Stimulated activated effector memory CD8-positive, alpha-beta T cell treated with anti-CD3 and anti-CD28 coated beads, Interleukin-12 subunit alpha, Interleukin-12 subunit beta, amount 100 ng/mL, for 72 hours (primary cell): ENCODE measurements around the gene TMC1.

Experiments
- ATAC-seq: fragments of 150-1000 bp; cut with Tn5 transposase; 2 replicates; pipeline ENCODE4 v1.10.0; 2021
- DNase-seq, 2 donors: peaks; one replicate each; pipeline ENCODE4 v3.0.0; 2021 to 2022; ENCODE audit warnings: low spot score in 2 of 2
- H3K27ac Mint-ChIP-seq: one replicate; pipeline ENCODE4 v1.8.0; 2022; ENCODE audit warnings: mild to moderate bottlenecking, mixed read lengths
- H3K36me3 Mint-ChIP-seq: one replicate; pipeline ENCODE4 v1.8.0; 2022; ENCODE audit warnings: mild to moderate bottlenecking, mixed read lengths
- H3K4me1 Mint-ChIP-seq: one replicate; pipeline ENCODE4 v1.8.0; 2022; ENCODE audit warnings: mixed read lengths
- H3K4me3 Mint-ChIP-seq: one replicate; pipeline ENCODE4 v1.8.0; 2022; ENCODE audit warnings: mild to moderate bottlenecking, mixed read lengths
- H3K9me3 Mint-ChIP-seq: one replicate; pipeline ENCODE4 v1.8.0; 2022; ENCODE audit warnings: mixed read lengths

TMC1 gene

GRCh38 chr9:72648324-72649126 is 127.1 kb downstream of the TMC1 start:
- H3K4me3 Mint-ChIP-seq, result no peak overlapping the region

GRCh38 chr9:72649127-72649442 is 127.7 kb downstream of the TMC1 start:
- no peaks in the 10 kb centered on the region for H3K9me3 Mint-ChIP-seq
- no peak for ATAC-seq
- no peaks in the 10 kb centered on the region for H3K4me1 Mint-ChIP-seq
- no peak overlapping the region for H3K4me3 Mint-ChIP-seq
- DNase-seq, result no peak
- H3K36me3 Mint-ChIP-seq, result no peaks in the 10 kb centered on the region
- H3K27ac Mint-ChIP-seq, result no peak overlapping the region

More at GRCh38 chr9:72648324-72649126, 127.1 kb downstream of the TMC1 start:
- H3K27ac Mint-ChIP-seq, result no peak overlapping the region
- no peak for ATAC-seq
- no peaks in the 10 kb centered on the region for H3K9me3 Mint-ChIP-seq
- no peaks in the 10 kb centered on the region for H3K36me3 Mint-ChIP-seq
- no peaks in the 10 kb centered on the region for H3K4me1 Mint-ChIP-seq
- no peak for DNase-seq

- H3K9me3 Mint-ChIP-seq, result no peaks in the 10 kb centered on the region
- H3K4me1 Mint-ChIP-seq, result no peaks in the 10 kb centered on the region
- H3K27ac Mint-ChIP-seq, result no peak overlapping the region
- no peak overlapping the region for H3K4me3 Mint-ChIP-seq
- no peak for DNase-seq
- no peak for ATAC-seq
- H3K36me3 Mint-ChIP-seq, result no peaks in the 10 kb centered on the region
Observed at GRCh38 chr9:72650206-72650605, 128.8 kb downstream of the TMC1 start.

- no peak for ATAC-seq
Observed at GRCh38 chr9:72656021-72656420, 134.6 kb downstream of the TMC1 start.

GRCh38 chr9:72657023-72657422 is 135.6 kb downstream of the TMC1 start:
- no peaks in the 10 kb centered on the region for H3K36me3 Mint-ChIP-seq
- no peak overlapping the region for H3K4me3 Mint-ChIP-seq
- no peak for DNase-seq
- H3K4me1 Mint-ChIP-seq, result no peaks in the 10 kb centered on the region
- ATAC-seq, result no peak
- H3K27ac Mint-ChIP-seq, result no peak overlapping the region
- H3K9me3 Mint-ChIP-seq, result no peaks in the 10 kb centered on the region

More at GRCh38 chr9:72656021-72656420, 134.6 kb downstream of the TMC1 start:
- H3K36me3 Mint-ChIP-seq, result no peaks in the 10 kb centered on the region
- no peak overlapping the region for H3K27ac Mint-ChIP-seq
- DNase-seq, result no peak
- H3K9me3 Mint-ChIP-seq, result no peaks in the 10 kb centered on the region
- no peaks in the 10 kb centered on the region for H3K4me1 Mint-ChIP-seq
- H3K4me3 Mint-ChIP-seq, result no peak overlapping the region

GRCh38 chr9:72658703-72659102 is 137.3 kb downstream of the TMC1 start:
- no peak for ATAC-seq

GRCh38 chr9:72661401-72662135 is 140.2 kb downstream of the TMC1 start:
- ATAC-seq (no peak), DNase-seq (no peak)
- Mint-ChIP-seq H3K27ac (no peak overlapping the region), H3K4me3 (no peak overlapping the region), H3K4me1 (no peaks in the 10 kb centered on the region), H3K36me3 (no peaks in the 10 kb centered on the region), H3K9me3 (no peaks in the 10 kb centered on the region)

More at GRCh38 chr9:72658703-72659102, 137.3 kb downstream of the TMC1 start:
- H3K4me1 Mint-ChIP-seq, result no peaks in the 10 kb centered on the region
- H3K9me3 Mint-ChIP-seq, result no peaks in the 10 kb centered on the region
- H3K36me3 Mint-ChIP-seq, result no peaks in the 10 kb centered on the region
- H3K4me3 Mint-ChIP-seq, result no peak overlapping the region
- no peak for DNase-seq
- H3K27ac Mint-ChIP-seq, result no peak overlapping the region

GRCh38 chr9:72665421-72665820 is 144.0 kb downstream of the TMC1 start:
- H3K36me3 Mint-ChIP-seq, result no peaks in the 10 kb centered on the region
- no peak overlapping the region for H3K4me3 Mint-ChIP-seq
- no peaks in the 10 kb centered on the region for H3K9me3 Mint-ChIP-seq
- H3K27ac Mint-ChIP-seq, result no peak overlapping the region
- no peak for DNase-seq
- no peak for ATAC-seq
- H3K4me1 Mint-ChIP-seq, result no peaks in the 10 kb centered on the region

- ATAC-seq, result no peak
Observed at GRCh38 chr9:72667181-72667580, 145.8 kb downstream of the TMC1 start.

GRCh38 chr9:72674961-72675360 is 153.6 kb downstream of the TMC1 start:
- H3K36me3 Mint-ChIP-seq, result no peaks in the 10 kb centered on the region
- no peaks in the 10 kb centered on the region for H3K9me3 Mint-ChIP-seq
- no peak overlapping the region for H3K4me3 Mint-ChIP-seq
- no peak overlapping the region for H3K27ac Mint-ChIP-seq
- ATAC-seq, result no peak
- no peak for DNase-seq
- no peaks in the 10 kb centered on the region for H3K4me1 Mint-ChIP-seq

More at GRCh38 chr9:72667181-72667580, 145.8 kb downstream of the TMC1 start:
- no peaks in the 10 kb centered on the region for H3K9me3 Mint-ChIP-seq
- H3K36me3 Mint-ChIP-seq, result no peaks in the 10 kb centered on the region
- no peaks in the 10 kb centered on the region for H3K4me1 Mint-ChIP-seq
- no peak overlapping the region for H3K27ac Mint-ChIP-seq
- DNase-seq, result no peak
- no peak overlapping the region for H3K4me3 Mint-ChIP-seq

- no peak overlapping the region for H3K27ac Mint-ChIP-seq
Observed at GRCh38 chr9:72675586-72675985, 154.2 kb downstream of the TMC1 start.

GRCh38 chr9:72680593-72681282 is 159.3 kb downstream of the TMC1 start:
- Mint-ChIP-seq H3K27ac (no peak overlapping the region), H3K4me3 (no peak overlapping the region), H3K36me3 (no peaks in the 10 kb centered on the region), H3K9me3 (no peaks in the 10 kb centered on the region), H3K4me1 (no peaks in the 10 kb centered on the region)
- no peak for DNase-seq
- no peak for ATAC-seq

More at GRCh38 chr9:72675586-72675985, 154.2 kb downstream of the TMC1 start:
- no peak overlapping the region for H3K4me3 Mint-ChIP-seq
- DNase-seq (no peak), ATAC-seq (no peak)
- no peaks in the 10 kb centered on the region for H3K36me3 Mint-ChIP-seq
- no peaks in the 10 kb centered on the region for H3K4me1 Mint-ChIP-seq
- no peaks in the 10 kb centered on the region for H3K9me3 Mint-ChIP-seq

GRCh38 chr9:72681283-72681630 is 159.8 kb downstream of the TMC1 start:
- Mint-ChIP-seq H3K27ac (no peak overlapping the region), H3K4me1 (no peaks in the 10 kb centered on the region), H3K36me3 (no peaks in the 10 kb centered on the region), H3K4me3 (no peak overlapping the region), H3K9me3 (no peaks in the 10 kb centered on the region)
- DNase-seq (no peak), ATAC-seq (no peak)

GRCh38 chr9:72684615-72685014 is 163.2 kb downstream of the TMC1 start:
- Mint-ChIP-seq H3K36me3 (no peaks in the 10 kb centered on the region), H3K4me3 (no peak overlapping the region), H3K27ac (no peak overlapping the region), H3K9me3 (no peaks in the 10 kb centered on the region), H3K4me1 (no peaks in the 10 kb centered on the region)
- ATAC-seq (no peak), DNase-seq (no peak)

GRCh38 chr9:72685911-72686310 is 164.5 kb downstream of the TMC1 start:
- H3K4me3 Mint-ChIP-seq, result no peak overlapping the region
- H3K36me3 Mint-ChIP-seq, result no peaks in the 10 kb centered on the region
- no peak overlapping the region for H3K27ac Mint-ChIP-seq
- H3K9me3 Mint-ChIP-seq, result no peaks in the 10 kb centered on the region
- ATAC-seq (no peak), DNase-seq (no peak)
- no peaks in the 10 kb centered on the region for H3K4me1 Mint-ChIP-seq

GRCh38 chr9:72687331-72687730 is 165.9 kb downstream of the TMC1 start:
- Mint-ChIP-seq H3K9me3 (no peaks in the 10 kb centered on the region), H3K4me1 (no peaks in the 10 kb centered on the region), H3K36me3 (no peaks in the 10 kb centered on the region), H3K27ac (no peak overlapping the region), H3K4me3 (no peak overlapping the region)
- DNase-seq (no peak), ATAC-seq (no peak)
